Adrenal gland (tissue), 12 donors: Measurements from ENCODE around the gene ZNF888. TPM values are rescaled to one million over a fixed set of nuclear protein-coding genes. Genes with fewer than 3 reads are reported as not detected.
"Not testable (repeated sequence)": the region's sequence is repeated elsewhere in the genome, so short reads cannot be mapped to it uniquely, and the experiment has no call there.

ENCODE experiments used
- DNase-seq, 7 donors: peaks; one replicate each; pipeline ENCODE4 v3.0.0-alpha.2; 2019 to 2020
- H3K27ac ChIP-seq, 5 donors: fragments of 200-600 bp; sonication (generic) in 4 of 5; 1 replicate in 3 of 5; 2 replicates in 2 of 5; pipeline versions ENCODE4 v1.5.1 to v1.8.0; 2016 to 2020; ENCODE audit warnings: mild to moderate bottlenecking in 1 of 5
- H3K27me3 ChIP-seq: fragments of 200-600 bp; 2 replicates; pipeline ENCODE4 v1.8.0; 2021
- H3K36me3 ChIP-seq, 2 donors: fragments of 200-600 bp; replicated peaks in 1 of 2; 1 replicate in 1 of 2; 2 replicates in 1 of 2; pipeline versions ENCODE4 v1.5.1 to v1.8.0; 2018 to 2022
- H3K4me1 ChIP-seq, 2 donors: fragments of 200-600 bp; replicated peaks in 1 of 2; 1 replicate in 1 of 2; 2 replicates in 1 of 2; pipeline versions ENCODE4 v1.5.1 to v1.8.0; 2018 to 2021
- H3K4me3 ChIP-seq, 4 donors: fragments of 200-600 bp; sonication (generic) in 3 of 4; one replicate each; pipeline ENCODE4 v1.5.1; 2016 to 2018
- H3K9me3 ChIP-seq, 3 donors: fragments of 200-600 bp; sonication (generic) in 1 of 3; replicated peaks in 1 of 3; 1 replicate in 2 of 3; 2 replicates in 1 of 3; pipeline versions ENCODE4 v1.5.1 to v1.8.0; 2016 to 2021
- CTCF ChIP-seq, 6 experiments: fragments of 450-650 bp in 4 of 6; fragments of 200-600 bp in 2 of 6; sonication (generic) in 1 of 6; IDR thresholded peaks; 1 replicate in 5 of 6; 2 replicates in 1 of 6; pipeline versions ENCODE4 v1.5.1 to v1.8.0; 2016 to 2021; ENCODE audit warnings: antibody characterized with exemption in 6 of 6, mild to moderate bottlenecking in 2 of 6, moderate library complexity in 1 of 6
- POLR2A ChIP-seq, 2 donors: fragments of 450-650 bp; IDR thresholded peaks; one replicate each; pipeline ENCODE4 v1.6.1; 2017; ENCODE audit warnings: antibody characterized with exemption in 2 of 2, mild to moderate bottlenecking in 2 of 2, moderate library complexity in 1 of 2
- WGBS, 4 donors: extraction: QIAGEN DNeasy Blood & Tissue Kit in 2 of 4; methylation state at CpG; one replicate each; pipeline versions ENCODE4 v1.1.5 to v1.1.7; 2013 to 2017; 5-methylcytosine and 5-hydroxymethylcytosine counted together
- intact Hi-C, 2 donors: fragments of 100-400 bp; cut with DNase I; formaldehyde crosslinking; loops; one replicate each; pipeline versions ENCODE4 v1.14.1 to v1.15.0; 2022 to 2023
- polyA plus RNA-seq, 3 donors: library from polyadenylated mRNA; stranded (reverse); fragments of 200-250 nt in 2 of 3; fragments of 350-450 nt in 1 of 3; fragmentation: Illumina TruSeq in 1 of 3; extraction: RNeasy Lipid Tissue Mini Kit (QIAGEN cat#74804) in 1 of 3; gene quantifications; one replicate each; pipeline ENCODE4 v1.2.3, GENCODE V29; 2013 to 2014
- total RNA-seq, 9 donors: library from RNA; depleted of rRNA in 4 of 9; stranded (reverse); fragments of >200 nt in 4 of 9; fragments of 120-200 nt in 1 of 9; fragmentation: NEBNext Ultra II Directional in 1 of 9; extraction: Animal tissue kit (Norgen Biotek cat#: 25700) in 1 of 9; gene quantifications; one replicate each; pipeline versions ENCODE4 v1.1.0 to v1.2.4, GENCODE V29; 2013 to 2023
- donor health status: healthy with polysubstance abuse.
- donor health status: Bipolar disorder and iron deficiency.
- donor health status: DM: yes; HTN: yes; CAD: no.
- donor health status: DM: no; HTN: no; CAD: no.
- donor health status: DM: no; HTN: no; CAD: no.
- donor health status: DM: yes; HTN: yes; CAD: no.

Gene ZNF888
- total and polyA plus RNA-seq, 12 donors, result 2.2 to 9.0 (median 4.7) TPM

GRCh38 chr19:52891336-52891735 is 31.9 kb downstream of the ZNF888 start:
- Histone ChIP-seq H3K27ac (no peak overlapping the region), H3K27me3 (no peaks in the 10 kb centered on the region), H3K4me3 (no peak overlapping the region), H3K4me1 (peaks cover under 1 to 2% of the 10 kb centered on the region in 2 donors), H3K36me3 (peaks cover 0 to 32% of the 10 kb centered on the region in 2 donors), H3K9me3 (no peaks in the 10 kb centered on the region)
- DNase-seq, result no peak
- TF ChIP-seq POLR2A (IDR thresholded peaks at IDR 0.05) (no peak), CTCF (IDR thresholded peaks at IDR 0.05) (no peak)
- intact Hi-C loops, result no loop called here
- WGBS, 4 donors, result 48 to 58% (median 53%) methylated on average over 4 of the region's 4 CpGs

GRCh38 chr19:52889931-52890330 is 33.3 kb downstream of the ZNF888 start:
- DNase-seq, result no peak
- intact Hi-C loops, result no loop called here
- 90 to 97% (median 93%) methylated on average over 4 of the region's 4 CpGs for WGBS, 4 donors
- TF ChIP-seq POLR2A (IDR thresholded peaks at IDR 0.05) (no peak), CTCF (IDR thresholded peaks at IDR 0.05) (no peak)
- no peaks in the 10 kb centered on the region for H3K27me3 ChIP-seq
- no peaks in the 10 kb centered on the region for H3K9me3 ChIP-seq
- H3K36me3 ChIP-seq, result peaks cover 0 to 40% of the 10 kb centered on the region in 2 donors
- no peaks in the 10 kb centered on the region for H3K4me1 ChIP-seq
- H3K27ac ChIP-seq, result no peak overlapping the region
- no peak overlapping the region for H3K4me3 ChIP-seq

- 87 to 92% (median 90%) methylated on average over 7 of the region's 7 CpGs for WGBS, 4 donors
- no peak for DNase-seq
- peaks cover 0 to 49% of the 10 kb centered on the region in 2 donors for H3K36me3 ChIP-seq
- no peaks in the 10 kb centered on the region for H3K4me1 ChIP-seq
- H3K4me3 ChIP-seq, result no peak overlapping the region
- intact Hi-C loops, result no loop called here
- TF ChIP-seq CTCF (IDR thresholded peaks at IDR 0.05), result no peak
- no peak for TF ChIP-seq POLR2A (IDR thresholded peaks at IDR 0.05)
- no peak overlapping the region for H3K27ac ChIP-seq
- H3K27me3 ChIP-seq, result no peaks in the 10 kb centered on the region
- H3K9me3 ChIP-seq, result no peaks in the 10 kb centered on the region
Measured at GRCh38 chr19:52889076-52889475, 34.2 kb downstream of the ZNF888 start.

- no peak for DNase-seq
- peaks cover 0 to 3% of the 10 kb centered on the region in 2 donors for H3K4me1 ChIP-seq
- no peaks in the 10 kb centered on the region for H3K27me3 ChIP-seq
- intact Hi-C loops, result no loop called here
- peaks cover 0 to 37% (median 0%) of the 10 kb centered on the region in 3 donors for H3K9me3 ChIP-seq
- H3K36me3 ChIP-seq, result peaks cover 0 to 48% of the 10 kb centered on the region in 2 donors
- TF ChIP-seq CTCF (IDR thresholded peaks at IDR 0.05), result no peak
- no peak for TF ChIP-seq POLR2A (IDR thresholded peaks at IDR 0.05)
- H3K27ac ChIP-seq, result no peak overlapping the region
- no peak overlapping the region for H3K4me3 ChIP-seq
- WGBS, 4 donors, result 86 to 94% (median 90%) methylated on average over 11 of the region's 11 CpGs
Measured at GRCh38 chr19:52880895-52881389, 42.3 kb downstream of the ZNF888 start.

GRCh38 chr19:52872996-52873395 is 50.2 kb downstream of the ZNF888 start:
- H3K4me1 ChIP-seq, H3K4me3 ChIP-seq, H3K36me3 ChIP-seq, H3K9me3 ChIP-seq, DNase-seq, intact Hi-C loops, H3K27me3 ChIP-seq, H3K27ac ChIP-seq: not testable (repeated sequence)
- 78 to 89% (median 83%) methylated on average over 6 of the region's 6 CpGs for WGBS, 4 donors
